GM21619 (cell line): ENCODE results near the gene ATRNL1.

Experiments
- ATAC-seq: cut with Tn5 transposase; IDR thresholded peaks from one replicate; pipeline ENCODE4 v1.9.1; 2021; ENCODE audit not compliant: unreplicated experiment

Gene ATRNL1

DNA sequence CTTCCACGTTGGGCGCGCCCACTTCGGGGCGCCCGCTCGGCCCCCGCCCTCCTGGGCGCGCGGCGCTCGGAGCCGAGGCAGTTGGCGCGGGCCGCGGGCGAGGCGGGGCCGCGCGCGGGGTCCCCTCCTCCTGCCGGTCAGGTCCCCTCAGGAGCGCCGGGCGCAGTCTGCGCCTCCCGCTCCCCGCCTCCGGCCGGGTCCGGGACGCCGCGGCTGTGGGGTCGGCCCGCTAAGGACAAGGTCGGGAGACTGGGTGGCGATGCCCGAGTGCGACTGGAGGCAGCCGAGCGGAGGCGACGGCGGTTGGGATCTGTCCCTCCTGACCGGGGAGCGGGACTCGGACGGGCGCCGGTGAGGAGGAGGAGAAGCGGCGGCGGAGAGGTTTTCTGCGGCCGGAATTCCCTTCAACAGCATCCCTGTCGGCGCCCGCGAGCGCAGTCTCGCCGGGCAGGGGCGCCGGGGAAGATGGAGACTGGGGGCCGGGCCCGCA is at the start of gene ATRNL1:
TSS of gene ATRNL1 (plus strand) at position 80 of the 490 bp plus-strand sequence. CDS start at position 466, 386 bp downstream.
- peak; percentile 71 for ATAC-seq

DNA sequence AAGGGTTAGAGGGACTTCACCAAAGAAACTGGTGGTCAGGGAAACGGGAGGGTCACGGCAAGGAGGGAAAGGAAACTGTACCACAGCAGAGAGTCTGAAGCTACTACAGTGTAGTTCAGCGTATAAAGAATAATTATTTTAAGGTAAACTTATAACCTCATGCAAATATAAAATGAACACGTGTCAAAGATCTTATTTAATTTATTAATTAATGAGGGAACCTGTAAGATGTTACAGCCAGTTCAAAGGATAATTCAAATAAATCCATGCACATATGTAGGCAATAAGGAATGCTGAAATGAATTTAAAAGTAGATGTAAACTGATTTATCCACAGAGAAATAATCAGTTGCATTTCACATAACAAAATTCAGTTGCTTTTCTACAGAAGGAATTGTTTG is 49.4 kb upstream of the ATRNL1 start:
- ATAC-seq = no peak

DNA sequence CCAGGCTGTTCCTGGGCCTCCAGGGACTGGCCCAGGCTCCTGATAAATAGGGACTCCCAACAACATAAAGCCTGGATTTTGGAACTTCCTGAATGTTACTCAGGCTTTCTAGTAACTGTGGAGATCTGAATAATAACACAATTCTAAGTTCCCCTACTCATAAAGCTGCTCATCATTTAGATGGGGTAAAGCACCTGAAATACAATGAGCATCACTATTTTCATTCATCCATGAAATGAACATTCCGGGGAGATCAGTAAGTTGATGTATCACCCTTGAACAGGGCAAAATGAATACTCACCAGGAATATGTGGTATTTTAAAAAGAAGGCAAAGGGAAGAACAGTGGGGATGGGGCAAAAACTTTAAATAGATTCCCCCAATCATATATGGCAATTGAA is 48.3 kb upstream of the ATRNL1 start:
- no peak for ATAC-seq

GRCh38 chr10:115045499-115045898 is 47.7 kb upstream of the ATRNL1 start:
- ATAC-seq = no peak

DNA sequence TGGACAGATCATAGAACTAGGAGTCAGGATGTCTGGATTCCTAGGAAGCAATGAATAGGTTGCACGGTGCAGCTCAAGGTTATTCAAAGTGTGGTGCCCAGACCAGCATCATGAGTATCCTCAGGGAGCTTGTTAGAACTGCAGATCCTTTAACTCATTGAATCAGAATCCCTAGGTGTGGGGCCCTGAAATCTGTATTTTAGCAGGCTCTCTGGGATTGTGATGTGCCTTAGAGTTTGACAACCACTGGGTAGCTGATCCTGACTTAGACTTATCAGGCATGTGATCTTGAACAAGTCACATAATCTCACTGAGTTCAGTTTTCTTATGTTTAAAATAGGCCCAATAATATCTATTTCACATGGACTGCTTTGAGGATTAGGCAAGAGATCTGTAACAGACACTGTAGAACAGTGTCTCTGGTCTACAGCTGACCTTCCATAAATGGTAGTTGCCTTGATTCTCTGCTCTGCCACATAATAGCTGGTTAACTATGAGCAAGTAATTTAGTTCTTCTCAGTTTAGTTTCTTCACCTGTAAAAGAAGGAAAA is 46.4 kb upstream of the ATRNL1 start:
- ATAC-seq = no peak

- no peak for ATAC-seq
These were observed 45.5 kb upstream of the ATRNL1 start for GRCh38 chr10:115047705-115048104.

DNA sequence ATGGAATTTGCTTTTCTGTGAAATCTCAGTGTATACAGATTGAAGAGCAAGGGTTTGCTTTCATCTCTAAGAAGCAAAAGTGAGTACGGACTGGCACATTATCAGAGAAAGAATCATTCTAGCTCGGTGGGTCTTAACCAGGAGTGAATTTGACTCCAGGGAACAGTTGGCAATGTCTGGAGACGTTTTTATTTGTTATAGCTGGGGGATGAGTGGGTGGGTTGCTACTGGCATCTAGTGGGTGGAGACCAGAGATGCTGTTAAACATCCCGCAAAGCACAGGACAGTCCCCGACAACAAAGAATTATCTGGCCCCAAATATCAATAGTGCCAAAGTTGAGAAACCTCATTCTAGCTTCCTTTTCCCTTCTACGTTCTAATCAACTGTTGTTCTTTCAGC is 43.8 kb upstream of the ATRNL1 start:
- no peak for ATAC-seq

GRCh38 chr10:115049960-115050359 is 43.2 kb upstream of the ATRNL1 start:
- no peak for ATAC-seq

DNA sequence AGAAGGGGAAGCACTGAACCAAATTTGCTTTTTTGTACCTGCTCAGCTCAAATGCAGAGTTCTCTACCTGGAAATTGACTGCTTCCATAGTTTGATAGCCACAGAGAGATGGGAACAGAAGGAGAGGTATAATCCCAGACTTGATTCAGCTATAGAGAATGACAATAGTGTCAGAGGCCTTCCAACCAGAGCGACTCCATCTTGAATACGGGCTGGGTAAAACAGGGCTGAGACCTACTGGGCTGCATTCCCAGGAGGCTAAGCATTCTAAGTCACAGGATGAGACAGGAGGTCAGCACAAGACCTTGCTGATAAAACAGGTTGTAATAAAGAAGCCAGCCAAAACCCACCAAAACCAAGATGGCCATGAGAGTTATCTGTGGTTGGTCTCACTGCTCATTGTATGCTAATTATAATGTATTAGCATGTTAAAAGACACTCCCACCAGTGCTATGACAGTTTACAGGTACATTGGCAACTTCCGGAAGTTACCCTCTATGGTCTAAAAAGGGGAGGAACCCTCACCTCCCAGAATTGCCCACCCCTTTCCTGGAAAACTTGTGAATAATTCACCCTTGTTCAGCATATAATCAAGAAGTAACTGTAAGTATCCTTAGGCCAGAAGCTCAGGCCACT is 42.7 kb upstream of the ATRNL1 start:
- no peak for ATAC-seq

GRCh38 chr10:115051216-115051615 is 41.9 kb upstream of the ATRNL1 start:
- no peak for ATAC-seq

DNA sequence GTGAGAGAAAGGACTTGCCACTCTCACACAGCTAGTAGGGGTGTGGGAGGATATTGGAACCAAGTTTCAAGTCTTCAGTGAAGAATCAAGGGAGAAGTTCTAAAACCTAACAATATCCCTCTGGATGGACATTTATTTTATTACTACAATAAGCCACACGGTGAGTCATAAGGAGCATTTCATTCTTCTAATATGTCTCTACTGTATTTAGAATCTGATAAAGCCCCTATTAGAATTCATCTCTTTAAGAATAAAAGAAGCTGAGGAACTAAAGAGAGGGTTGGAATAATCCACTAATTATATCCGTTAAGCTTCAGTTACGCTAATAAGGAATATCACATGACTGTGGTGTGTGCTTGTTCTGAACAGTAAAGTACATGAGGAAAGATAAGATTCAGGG is 40.9 kb upstream of the ATRNL1 start:
- no peak for ATAC-seq

GRCh38 chr10:115052728-115053127 is 40.4 kb upstream of the ATRNL1 start:
- no peak for ATAC-seq

GRCh38 chr10:115056186-115056585 is 37.0 kb upstream of the ATRNL1 start:
- ATAC-seq = no peak

GRCh38 chr10:115059301-115059898 is 33.8 kb upstream of the ATRNL1 start:
- ATAC-seq = no peak

DNA sequence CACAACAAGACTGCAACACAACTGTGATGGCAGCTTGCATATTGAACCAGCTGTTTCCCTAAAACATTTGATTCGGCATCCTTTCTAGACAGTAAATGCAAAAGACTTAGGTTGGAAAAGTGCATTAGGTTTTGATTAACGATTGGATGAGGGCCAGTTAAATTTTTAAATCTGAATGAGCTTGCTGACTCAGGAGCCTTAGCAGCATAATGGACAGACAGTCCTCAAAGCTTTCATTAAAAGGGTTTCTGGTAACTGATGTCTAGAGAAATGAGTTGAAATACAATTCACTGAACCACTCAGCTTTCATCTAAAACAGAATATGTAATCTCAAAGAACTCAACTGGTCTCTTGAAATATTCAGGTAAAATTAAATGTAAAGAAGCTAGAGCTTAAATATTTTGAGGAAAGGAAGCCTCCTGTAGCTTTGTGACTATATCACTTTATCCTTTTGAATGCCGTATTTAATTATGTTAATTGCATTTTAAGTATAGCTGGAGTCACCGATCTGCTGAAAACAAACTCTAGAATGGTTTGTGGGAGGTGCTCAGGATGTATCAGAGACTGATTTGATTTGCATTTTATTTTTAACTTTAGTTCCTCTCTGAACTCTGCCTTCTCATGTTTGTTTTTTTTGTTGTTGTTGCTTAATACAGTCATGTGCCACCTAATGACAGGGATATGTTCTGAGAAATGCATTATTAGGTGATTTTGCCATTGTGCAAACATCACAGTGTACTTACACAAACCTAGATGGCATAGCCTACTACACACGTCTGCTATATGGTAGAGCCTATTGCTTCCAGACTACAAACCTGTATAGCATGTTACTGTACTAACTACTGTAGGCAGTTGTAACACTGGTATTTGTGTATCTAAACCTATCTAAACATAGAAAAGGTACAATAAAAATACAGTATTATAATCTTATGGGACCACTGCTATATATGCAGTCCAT is 29.2 kb upstream of the ATRNL1 start:
- ATAC-seq = no peak

DNA sequence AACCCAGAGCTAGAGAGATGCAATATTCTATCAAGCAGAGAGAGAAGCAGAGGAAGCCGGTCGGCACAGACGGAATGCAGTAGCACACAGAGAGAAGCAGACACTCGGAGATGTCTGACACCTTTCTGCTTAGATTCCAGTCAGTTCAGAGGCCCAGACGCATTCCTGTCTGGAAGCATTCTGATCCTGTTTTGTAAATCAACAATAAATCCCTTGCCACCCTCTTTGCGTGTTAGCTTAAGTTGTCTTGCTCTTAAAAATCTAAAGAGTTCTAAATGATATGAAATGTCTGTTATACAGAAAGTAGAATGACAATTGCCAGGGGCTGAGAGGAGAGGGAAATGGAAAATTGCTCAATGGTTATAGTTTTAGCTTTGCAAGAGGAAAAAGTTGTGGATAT is 27.4 kb upstream of the ATRNL1 start:
- ATAC-seq = no peak

GRCh38 chr10:115066528-115066927 is 26.6 kb upstream of the ATRNL1 start:
- no peak for ATAC-seq

DNA sequence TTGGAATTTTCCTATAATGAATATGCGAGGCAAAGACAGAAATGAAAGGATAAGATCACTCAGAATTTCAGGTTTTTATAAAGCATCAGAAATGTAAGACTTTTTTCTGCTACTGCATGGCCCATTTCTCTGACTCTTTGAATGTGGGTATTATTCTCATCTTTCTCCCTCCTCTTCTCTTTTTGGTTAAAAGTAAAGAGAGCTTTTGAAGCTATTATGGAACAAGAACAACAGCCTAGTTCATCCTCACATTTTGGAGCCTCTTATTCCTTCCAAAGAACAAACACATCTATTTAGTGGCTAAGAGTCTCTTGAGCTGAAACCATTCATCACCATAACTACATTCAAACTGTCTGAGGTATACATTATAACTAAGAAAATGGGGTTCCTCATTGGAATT is 19.4 kb upstream of the ATRNL1 start:
- no peak for ATAC-seq

- no peak for ATAC-seq
These were observed 10.7 kb upstream of the ATRNL1 start for GRCh38 chr10:115082506-115082905.

DNA sequence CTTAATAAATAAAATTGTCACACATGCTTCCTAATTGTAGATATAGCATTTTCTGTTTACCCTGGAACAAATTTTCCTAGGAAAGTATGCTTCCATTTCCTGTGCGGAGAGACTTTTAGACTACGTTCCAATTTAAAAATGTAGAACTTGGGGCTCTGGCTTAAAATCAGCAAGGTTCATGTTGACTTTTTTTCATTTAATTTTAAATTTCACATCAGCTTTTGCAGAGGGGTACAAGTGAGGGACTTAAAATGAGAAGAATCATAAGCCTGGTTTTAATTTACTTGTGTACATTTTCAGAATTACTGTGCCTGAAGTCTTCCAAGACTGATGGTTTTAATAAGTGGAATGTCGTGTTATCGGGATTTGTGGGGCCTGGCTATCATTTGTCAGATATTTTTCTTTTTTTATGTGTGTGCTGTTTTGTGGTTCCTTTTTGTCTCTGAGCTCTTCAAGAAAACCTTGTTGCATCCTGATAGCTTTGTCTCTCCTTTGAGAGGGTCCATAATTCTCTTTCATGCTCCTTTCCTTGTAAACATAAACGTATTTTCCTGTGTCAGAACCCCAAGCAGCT is 8.8 kb upstream of the ATRNL1 start:
- no peak for ATAC-seq

DNA sequence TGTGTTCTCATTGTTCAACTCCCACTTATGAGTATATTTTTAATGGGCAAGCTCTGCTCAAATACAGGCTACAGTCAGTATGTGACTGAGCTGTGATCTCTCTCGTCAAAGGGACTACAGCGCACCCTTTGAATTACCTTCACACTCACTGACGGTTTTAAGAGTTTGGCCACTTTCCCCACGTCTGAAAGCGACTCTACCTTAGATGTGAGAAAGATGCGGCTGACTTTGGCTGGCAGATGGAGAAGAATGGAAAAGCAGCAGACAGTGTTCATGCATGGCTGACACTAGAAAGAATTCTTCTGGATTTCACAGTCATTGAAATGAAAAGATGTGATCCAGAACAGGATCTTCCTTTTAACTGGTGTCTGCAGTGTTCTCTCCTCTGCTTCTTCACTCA is 2.0 kb upstream of the ATRNL1 start:
- no peak for ATAC-seq
